HT-29 (cell line): Measurements from ENCODE around the gene MAPK12. TPM values are rescaled to one million over a fixed set of nuclear protein-coding genes. Genes with fewer than 3 reads are reported as not detected.

Experiments
- DNase-seq: peaks from one replicate; pipeline ENCODE4 v3.0.0-alpha.2; 2015; ENCODE audit warnings: low spot score
- total RNA-seq: library from RNA; depleted of rRNA; stranded (reverse); fragments of >200 nt; shearing (Covaris generic); gene quantifications from 2 replicates; pipeline ENCODE4 v1.2.3, GENCODE V29; 2014; rRNA removed

Gene MAPK12
- total RNA-seq: 6.6 and 6.7 TPM in 2 replicates

GRCh38 chr22:50261615-50262459, at the start of gene MAPK12:
Gene MAPK12 (minus strand): TSS chr22:50261683. CDS start chr22:50261509, 174 bp downstream.
- DNase-seq: no peak

- DNase-seq: no peak
These were observed 49.5 kb upstream of the MAPK12 start for GRCh38 chr22:50310949-50311444.

DNA sequence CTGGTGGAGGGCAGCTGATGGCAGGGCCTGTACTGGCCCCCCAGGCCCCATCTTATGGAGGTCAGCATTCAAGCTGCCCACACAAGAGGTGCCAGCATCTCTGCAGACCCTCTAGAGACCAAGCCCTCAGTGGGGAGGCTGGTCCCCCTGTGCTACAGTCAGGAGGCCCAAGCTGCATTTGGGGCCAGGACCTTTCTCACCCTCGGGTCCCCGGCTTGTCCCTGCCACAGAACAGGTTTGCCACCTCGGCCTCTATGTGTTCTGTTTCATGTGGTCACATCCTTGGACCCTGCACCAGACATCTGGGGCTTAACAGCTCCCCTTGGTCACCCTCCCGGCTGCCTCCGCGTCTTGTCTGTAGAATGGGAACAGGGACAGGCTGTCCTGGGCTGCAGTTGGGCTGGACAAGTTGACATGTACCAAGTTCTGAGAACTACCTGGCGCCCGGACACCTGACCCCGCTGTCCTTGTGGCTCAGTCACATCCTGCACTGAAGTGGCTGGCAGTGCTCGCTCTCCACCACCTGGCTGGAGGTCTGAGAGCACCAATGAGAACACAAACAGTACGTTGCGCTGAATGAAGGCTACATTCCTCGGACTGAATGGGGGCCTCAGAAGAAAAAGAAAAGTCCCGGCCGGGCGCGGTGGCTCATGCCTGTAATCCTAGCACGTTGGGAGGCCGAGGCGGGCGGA, 48.7 kb upstream of the MAPK12 start:
- DNase-seq: no peak

DNA sequence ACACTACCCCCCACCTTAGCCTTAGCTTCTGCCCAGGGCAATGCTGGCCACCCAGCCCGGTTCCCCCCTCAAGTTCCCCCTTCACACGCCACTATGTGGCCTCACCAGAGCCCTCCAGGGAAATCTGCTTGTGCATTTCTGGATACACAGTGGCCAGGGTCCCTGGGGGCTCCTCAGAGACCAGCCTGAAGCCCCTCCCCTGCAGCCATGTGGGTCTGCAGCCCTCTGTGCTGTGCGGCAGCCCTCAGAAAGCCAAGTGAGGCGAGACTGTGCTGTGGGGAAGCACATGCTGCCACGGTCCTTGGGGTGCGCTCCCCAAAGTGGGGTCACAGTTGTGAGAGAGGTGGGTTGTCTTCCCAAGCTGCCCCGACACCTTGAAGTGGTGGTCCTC, 48.1 kb upstream of the MAPK12 start:
- DNase-seq: no peak

DNA sequence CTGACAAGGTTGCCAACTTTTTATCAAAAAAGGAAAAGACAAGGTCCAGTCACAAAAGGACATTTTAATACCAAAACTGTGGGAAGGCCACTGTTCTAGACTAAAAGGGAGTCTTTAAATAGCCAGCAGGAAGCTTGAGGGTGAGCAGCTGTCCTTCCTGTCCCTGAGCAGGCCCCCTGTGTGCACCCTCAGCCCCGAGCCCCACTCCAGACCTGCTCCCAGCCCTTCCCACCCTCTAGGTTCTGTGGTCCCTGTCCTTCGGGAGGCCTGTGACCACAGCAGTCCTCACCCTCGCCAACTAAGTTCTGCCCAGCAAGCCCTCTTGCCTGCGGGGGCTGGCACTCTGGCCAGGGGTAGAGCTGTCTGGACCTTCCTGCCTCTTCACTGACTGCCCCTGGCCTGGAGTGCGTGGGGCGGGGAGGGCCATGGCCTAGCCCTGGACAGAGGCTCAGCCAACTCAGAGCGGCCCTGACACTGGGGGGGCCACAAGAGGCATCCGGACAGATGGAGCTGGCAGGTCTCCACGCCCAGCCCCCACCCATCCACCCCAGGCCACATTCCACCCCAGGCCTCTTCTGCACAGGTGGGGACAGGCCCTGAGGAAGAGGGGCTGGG, 47.6 kb upstream of the MAPK12 start:
- no peak for DNase-seq

DNA sequence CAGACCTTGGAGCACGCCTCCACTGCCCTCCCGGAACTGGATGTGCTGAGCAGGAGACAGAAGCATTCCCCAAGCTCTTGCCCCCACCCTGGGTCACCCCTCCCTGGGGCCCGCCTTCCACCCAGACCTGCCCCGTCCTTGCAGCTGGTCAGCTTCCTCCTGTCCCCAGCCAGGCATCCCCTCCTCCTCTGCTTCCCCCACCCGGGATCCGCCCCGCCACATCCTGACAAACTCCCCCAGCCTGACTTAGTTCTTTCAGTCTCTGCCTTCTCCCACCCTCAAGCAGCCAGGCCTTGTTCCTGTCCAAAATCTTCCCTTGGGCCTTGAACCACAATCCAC, 47.1 kb upstream of the MAPK12 start:
- DNase-seq: peak; percentile 37

DNA sequence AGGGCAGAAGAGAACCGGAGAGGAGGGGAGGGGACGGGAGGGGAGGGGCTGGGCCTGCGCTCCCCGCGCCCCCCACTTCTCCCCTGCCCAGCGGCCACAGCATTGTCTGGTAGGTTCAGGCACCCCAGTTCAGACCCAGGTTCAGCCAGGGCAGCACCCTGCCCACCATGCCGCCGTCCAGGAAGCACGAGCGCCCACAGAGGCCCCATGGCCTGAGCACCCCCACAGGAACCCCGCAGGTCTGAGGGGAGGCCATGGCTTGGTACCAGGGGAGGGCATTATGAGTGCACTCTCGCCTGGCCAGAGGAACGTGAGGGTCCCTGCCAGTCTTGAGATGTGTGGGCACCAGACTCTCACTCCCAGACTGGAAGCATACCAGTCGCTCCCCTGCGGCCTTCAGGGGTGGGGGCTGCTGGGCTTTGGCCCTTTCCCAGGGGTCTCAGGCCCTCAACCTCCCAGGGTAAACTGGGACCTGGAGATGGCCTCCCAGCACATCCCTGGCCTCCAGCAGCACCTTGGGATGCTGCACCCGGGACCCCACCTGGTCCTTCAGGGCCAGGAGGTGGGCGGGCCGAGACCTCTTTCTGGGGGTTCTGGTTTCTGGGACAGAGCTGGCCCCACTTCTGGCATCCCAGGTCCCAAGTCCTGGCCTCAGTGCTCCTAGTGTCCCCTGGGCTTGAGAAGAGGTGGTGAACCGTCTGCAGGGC, 46.6 kb upstream of the MAPK12 start:
- no peak for DNase-seq

DNA sequence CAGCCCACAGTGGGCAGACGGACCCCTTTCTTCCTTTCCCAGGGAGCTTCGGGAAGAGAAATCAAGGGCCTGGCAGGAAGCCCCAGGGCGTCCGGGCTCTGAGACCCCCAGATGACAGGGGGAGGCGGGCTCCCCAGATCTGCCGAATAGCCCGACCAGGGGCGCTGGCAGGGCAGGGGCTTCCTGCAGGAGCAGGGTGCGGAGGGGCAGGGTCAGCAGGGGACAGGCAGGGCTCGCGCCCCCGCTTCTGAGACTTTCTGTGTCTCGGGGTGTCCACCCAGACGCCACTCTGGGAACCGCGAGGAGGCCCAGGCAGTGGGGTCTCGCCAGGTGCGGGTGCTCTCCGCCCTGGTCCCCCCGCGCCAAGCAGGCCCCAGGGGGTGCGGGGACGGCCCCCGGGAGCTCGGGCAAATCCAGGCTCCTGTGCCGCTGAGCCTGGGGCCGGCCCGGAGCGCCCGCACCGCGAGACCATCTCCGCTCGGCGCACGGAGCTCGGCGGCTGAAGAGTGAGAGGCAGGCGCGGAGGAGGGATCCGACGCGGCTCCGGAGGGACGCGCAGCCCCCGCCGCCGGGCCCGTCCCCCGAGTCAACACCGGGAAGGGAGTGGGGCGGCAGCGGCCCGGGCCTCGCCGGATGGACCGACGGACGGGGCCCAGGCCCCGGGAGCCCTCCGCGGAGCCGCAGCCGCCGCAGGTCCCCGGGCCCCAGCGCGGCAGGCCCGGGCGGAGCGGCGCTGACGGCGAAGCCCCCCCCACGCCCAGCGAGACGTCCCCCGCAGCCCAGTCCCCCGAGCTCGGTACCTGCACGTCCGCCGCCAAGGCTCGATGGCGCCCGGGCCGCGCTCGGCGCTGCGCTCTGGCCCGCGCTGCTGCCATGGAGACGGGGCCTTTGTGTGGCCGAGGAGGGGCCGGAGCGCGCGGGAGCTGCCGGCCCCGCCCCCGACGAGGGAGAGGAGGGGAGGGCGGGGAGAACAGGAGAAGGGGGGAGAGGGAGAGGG, 45.6 kb upstream of the MAPK12 start, which contains the start of gene PLXNB2:
Gene PLXNB2, minus strand, starts transcription at position 894 of the 997 bp plus-strand sequence. CDS start 17,062 bp downstream, outside the sequence.
- peak; percentile 68 for DNase-seq

DNA sequence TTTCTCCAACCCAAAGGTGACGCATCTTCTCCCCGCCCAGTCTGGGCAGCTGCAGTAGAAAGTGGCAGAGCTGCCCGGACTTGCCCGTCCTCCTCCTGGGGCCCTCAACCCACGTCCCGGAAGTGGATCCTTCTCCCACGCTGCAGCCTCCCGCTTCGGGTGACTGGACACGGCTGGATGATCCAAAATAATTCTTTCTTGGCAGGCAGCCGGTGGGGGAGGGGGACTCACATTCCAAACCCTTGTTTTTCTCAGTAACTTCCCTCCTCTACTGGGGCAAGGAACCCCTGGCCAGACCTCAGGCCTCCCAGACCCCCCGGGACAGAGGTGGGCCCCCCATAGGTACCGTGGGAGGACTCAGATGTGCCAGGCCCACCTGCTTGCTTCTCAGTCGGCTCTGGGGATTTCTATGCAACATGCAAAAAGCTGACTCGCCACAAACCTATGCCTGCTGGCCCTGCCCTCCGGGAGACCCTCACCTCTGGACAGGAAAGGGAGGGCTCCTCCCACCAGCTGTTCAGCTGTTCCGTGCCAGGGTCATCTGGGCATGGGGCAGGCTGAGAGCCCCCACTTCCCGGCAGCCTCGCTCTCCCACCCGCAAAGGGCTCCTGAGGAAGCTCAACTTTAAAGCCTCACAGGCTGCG, 44.6 kb upstream of the MAPK12 start:
- peak; percentile 82 for DNase-seq

- peak; percentile 41 for DNase-seq
These were observed 44.0 kb upstream of the MAPK12 start for GRCh38 chr22:50305393-50305922.

- DNase-seq: peak; percentile 39
These were observed 43.3 kb upstream of the MAPK12 start for GRCh38 chr22:50304528-50305392.

DNA sequence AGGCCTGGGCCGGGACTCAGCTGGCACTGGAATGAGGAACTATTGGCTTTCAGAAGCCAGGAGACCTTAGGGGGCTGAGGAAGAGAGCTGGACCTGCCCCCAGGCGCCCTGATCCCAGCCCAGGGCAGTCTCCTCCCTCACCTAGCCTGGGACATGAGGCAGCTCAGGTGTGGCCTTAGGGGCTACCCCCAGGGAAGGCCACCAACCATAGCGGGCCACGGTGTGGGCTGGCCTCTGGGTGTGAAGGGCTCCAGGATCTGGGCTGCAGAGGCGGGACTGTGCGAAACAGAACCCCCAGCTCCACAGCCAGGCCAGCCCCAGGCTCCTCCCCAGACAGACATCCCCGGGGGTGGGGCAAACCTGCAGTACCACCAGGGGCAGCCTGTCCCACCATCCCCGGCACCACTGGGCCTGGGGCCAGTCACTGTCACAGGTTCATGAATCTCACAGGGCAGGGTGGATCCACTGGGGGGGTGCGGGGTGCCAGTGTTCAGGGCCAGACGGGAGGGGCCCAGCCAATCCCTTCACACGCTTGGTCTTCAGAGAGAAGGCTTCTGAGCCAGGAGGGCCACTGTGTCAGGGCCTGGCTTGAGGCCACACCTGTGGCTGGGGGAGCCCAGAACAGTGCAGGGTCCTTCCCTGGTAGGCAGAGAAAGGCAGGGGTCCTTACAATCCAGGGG, 42.5 kb upstream of the MAPK12 start:
- DNase-seq: peak; percentile 71

DNA sequence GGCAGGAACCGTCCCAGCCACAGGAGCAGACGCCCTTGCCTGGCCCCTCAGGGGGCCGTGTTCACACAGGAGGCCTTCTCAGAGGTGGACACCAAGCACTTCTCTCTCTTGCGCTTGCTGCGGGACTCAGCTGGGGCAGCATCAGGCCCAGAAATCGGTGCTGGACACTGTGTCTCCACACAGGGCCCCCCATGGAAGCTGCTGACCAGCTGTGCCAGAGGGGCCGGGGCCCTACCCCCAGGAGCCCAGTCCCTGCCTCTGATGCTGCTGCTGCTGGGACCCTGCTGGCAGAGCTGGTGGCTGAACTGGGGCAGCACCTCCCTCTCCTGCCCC, 42.0 kb upstream of the MAPK12 start:
- no peak for DNase-seq

- no peak for DNase-seq
These were observed 41.1 kb upstream of the MAPK12 start for GRCh38 chr22:50302564-50302963.

GRCh38 chr22:50302041-50302541, 40.6 kb upstream of the MAPK12 start:
- peak; percentile 23 for DNase-seq

GRCh38 chr22:50301581-50301991, 40.1 kb upstream of the MAPK12 start:
- DNase-seq: peak; percentile 38

DNA sequence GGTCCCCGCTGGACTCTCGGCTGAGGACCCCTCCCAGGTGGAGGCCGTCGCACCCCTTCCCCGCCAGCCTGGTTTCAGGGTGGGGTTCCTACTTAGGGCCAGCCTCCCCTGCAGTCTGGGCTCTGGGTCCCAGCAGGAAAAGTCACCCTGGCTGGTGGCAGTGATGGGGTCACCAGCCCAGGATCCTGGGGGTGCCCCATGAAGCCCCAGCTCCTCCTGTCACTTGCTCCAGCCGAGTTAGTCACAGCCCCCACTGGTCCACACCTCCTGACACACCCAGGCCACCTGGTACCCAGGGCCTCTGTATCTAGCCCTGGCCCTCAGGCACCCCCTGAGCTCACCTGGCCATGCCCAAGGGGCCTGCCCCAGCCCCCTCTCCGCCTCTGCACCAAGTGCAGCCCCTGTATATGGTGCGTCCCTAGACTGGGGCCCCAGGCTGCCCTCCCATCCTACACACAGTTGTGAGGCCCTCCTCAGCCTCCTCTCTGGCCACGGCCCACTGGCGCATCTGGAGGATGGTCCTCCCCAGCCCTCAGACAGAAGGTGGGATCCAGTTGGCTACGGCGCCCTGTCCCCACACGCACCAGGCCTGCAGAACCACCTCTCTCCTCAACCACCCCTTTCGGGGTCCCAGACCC, 39.3 kb upstream of the MAPK12 start:
- DNase-seq: peak; percentile 10
